HEK293T (cell line): ENCODE results near the gene GRID1.

Source experiments
- CTCF ChIA-PET: fragments of 350-600 bp; formaldehyde crosslinking; extraction: SDS; loops from one replicate; lab custom pipeline; 2021; ENCODE audit warnings: antibody characterized with exemption, inconsistent platforms; lab: Yijun Ruan, JAX
- POLR2A ChIA-PET: fragments of 350-600 bp; formaldehyde crosslinking; extraction: SDS; loops from one replicate; lab custom pipeline; 2020; ENCODE audit warnings: antibody characterized with exemption, inconsistent platforms; lab: Yijun Ruan, JAX
- DNase-seq: peaks from one replicate; pipeline ENCODE4 v3.0.0; 2012; ENCODE audit warnings: mixed read lengths; ENCODE audit errors: extremely low spot score
- ARNT ChIP-seq: fragments of 450-650 bp; IDR thresholded peaks from 2 replicates; pipeline ENCODE4 v1.6.1; 2017; ENCODE audit warnings: mild to moderate bottlenecking
- BHLHE40 ChIP-seq: fragments of 450-650 bp; IDR thresholded peaks from 2 replicates; pipeline ENCODE4 v1.6.1; 2016; ENCODE audit warnings: mild to moderate bottlenecking, moderate library complexity, borderline replicate concordance
- CTBP1 ChIP-seq: fragments of 450-650 bp; IDR thresholded peaks from 2 replicates; pipeline ENCODE4 v1.6.1; 2016; ENCODE audit warnings: borderline replicate concordance
- ELF4 ChIP-seq: fragments of 450-650 bp; IDR thresholded peaks from 2 replicates; pipeline ENCODE4 v1.6.1; 2017; ENCODE audit warnings: antibody characterized with exemption
- FOXA1 ChIP-seq: fragments of 450-650 bp; IDR thresholded peaks from 2 replicates; pipeline ENCODE4 v1.6.1; 2016; ENCODE audit warnings: mild to moderate bottlenecking
- FOXK2 ChIP-seq: fragments of 450-650 bp; IDR thresholded peaks from 2 replicates; pipeline ENCODE4 v1.6.1; 2016; ENCODE audit warnings: mild to moderate bottlenecking
- FOXM1 ChIP-seq: fragments of 450-650 bp; IDR thresholded peaks from 2 replicates; pipeline ENCODE4 v1.6.1; 2017; ENCODE audit warnings: mild to moderate bottlenecking, borderline replicate concordance
- HDGF ChIP-seq: fragments of 450-650 bp; IDR thresholded peaks from 2 replicates; pipeline ENCODE4 v1.6.1; 2017; ENCODE audit warnings: antibody characterized with exemption, borderline replicate concordance
- L3MBTL2 ChIP-seq: fragments of 450-650 bp; conservative IDR thresholded peaks from 2 replicates; pipeline ENCODE4 v1.6.1; 2016; ENCODE audit warnings: mild to moderate bottlenecking
- LEF1 ChIP-seq: fragments of 450-650 bp; IDR thresholded peaks from 2 replicates; pipeline ENCODE4 v1.6.1; 2017; ENCODE audit warnings: mild to moderate bottlenecking, borderline replicate concordance
- NFRKB ChIP-seq: fragments of 450-650 bp; IDR thresholded peaks from 2 replicates; pipeline ENCODE4 v1.6.1; 2016; ENCODE audit warnings: mild to moderate bottlenecking, moderate library complexity
- PKNOX1 ChIP-seq: fragments of 450-650 bp; IDR thresholded peaks from 2 replicates; pipeline ENCODE4 v1.6.1; 2016
- SP1 ChIP-seq: fragments of 450-650 bp; IDR thresholded peaks from 2 replicates; pipeline ENCODE4 v1.6.1; 2017
- SUZ12 ChIP-seq: fragments of 450-650 bp; IDR thresholded peaks from 2 replicates; pipeline ENCODE4 v1.6.1; 2016; ENCODE audit warnings: mild to moderate bottlenecking
- TARDBP ChIP-seq: fragments of 450-650 bp; IDR thresholded peaks from 2 replicates; pipeline ENCODE4 v1.6.1; 2016
- ZNF384 ChIP-seq: fragments of 450-650 bp; IDR thresholded peaks from 2 replicates; pipeline ENCODE4 v1.6.1; 2016

GRID1 gene

GRCh38 chr10:86260564-86260963 lies 106.0 kb downstream of the GRID1 start:
- ChIA-PET CTCF (interaction anchor here (0.6 kb wide), 2 partner anchors 8 to 116 kb away, joined by 3 read pairs; no protein-coding TSS in a partner anchor), POLR2A (no interaction called here)
- TF ChIP-seq TARDBP (no peak), NFRKB (no peak), L3MBTL2 (no peak), ZNF384 (no peak), SP1 (no peak), SUZ12 (no peak), FOXA1 (no peak), FOXK2 (no peak), LEF1 (no peak), ARNT (no peak), PKNOX1 (no peak), BHLHE40 (no peak), FOXM1 (no peak), HDGF (no peak), ELF4 (no peak), CTBP1 (no peak)
- no peak for DNase-seq

DNA sequence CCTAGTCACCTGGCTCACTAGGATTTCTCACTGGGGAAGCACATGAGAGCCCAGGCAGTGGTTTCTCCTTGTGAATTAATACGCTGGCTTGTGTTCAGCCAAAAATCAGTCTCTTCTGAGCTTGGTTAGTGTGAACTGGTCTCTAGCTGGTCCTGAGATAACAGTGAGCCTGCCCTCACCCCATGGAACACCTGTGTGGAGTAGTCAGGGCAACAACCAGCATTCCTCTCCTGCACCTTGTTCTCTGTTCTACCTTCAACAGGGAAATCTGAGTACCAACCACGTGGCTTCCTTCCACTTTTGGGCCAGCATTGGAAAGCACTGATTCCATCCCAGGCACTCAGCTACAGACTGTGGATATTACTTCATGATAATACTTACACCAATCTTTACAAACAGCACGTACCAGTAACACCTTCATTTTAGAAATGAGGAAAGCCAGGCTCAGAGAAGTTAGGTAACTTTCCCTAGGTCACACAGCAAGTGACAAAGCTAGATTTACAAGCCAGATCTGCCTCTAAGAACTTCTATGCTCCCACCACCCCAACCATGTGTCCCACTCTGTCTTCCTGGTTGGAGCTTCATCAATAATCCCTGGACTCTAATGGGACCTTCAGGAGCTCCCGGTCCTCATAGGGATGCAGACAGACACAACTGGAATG lies 106.6 kb downstream of the GRID1 start:
- TF ChIP-seq ELF4 (no peak), HDGF (no peak), CTBP1 (no peak), L3MBTL2 (no peak), FOXM1 (no peak)
- ChIA-PET CTCF (no interaction called here), POLR2A (no interaction called here)

DNA sequence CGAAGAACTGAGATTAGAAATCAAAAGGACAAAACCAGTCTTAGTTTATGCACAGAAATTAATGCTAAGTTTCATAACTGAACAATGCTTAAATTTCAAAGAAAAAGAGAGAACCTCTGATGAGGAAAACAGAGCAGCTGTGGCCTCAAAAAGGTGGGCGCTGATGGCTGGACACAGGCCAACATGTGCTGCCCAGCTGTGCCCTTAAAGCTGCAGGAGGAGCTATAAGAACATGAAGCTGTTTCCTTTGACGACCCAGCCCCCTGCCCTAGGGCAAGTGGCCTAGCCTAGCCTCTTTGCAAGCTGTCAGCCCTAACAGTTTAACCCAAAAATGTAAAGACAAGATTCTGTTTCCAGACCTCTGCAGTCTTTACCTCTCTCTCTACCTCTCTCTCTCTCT lies 107.7 kb downstream of the GRID1 start:
- TF ChIP-seq L3MBTL2 = no peak
- no peak for TF ChIP-seq FOXM1
- no peak for TF ChIP-seq NFRKB
- no peak for TF ChIP-seq LEF1
- no peak for TF ChIP-seq FOXK2
- no peak for TF ChIP-seq BHLHE40
- TF ChIP-seq FOXA1 = no peak
- TF ChIP-seq TARDBP = no peak
- no peak for TF ChIP-seq ELF4
- no peak for TF ChIP-seq PKNOX1
- TF ChIP-seq SUZ12 = no peak
- no peak for TF ChIP-seq ARNT
- no peak for TF ChIP-seq HDGF
- TF ChIP-seq SP1 = no peak
- no peak for TF ChIP-seq CTBP1
- TF ChIP-seq ZNF384 = no peak
- CTCF ChIA-PET = no interaction called here
- POLR2A ChIA-PET = no interaction called here
- no peak for DNase-seq

More for the DNA sequence above, 106.6 kb downstream of the GRID1 start:
- no peak for DNase-seq

DNA sequence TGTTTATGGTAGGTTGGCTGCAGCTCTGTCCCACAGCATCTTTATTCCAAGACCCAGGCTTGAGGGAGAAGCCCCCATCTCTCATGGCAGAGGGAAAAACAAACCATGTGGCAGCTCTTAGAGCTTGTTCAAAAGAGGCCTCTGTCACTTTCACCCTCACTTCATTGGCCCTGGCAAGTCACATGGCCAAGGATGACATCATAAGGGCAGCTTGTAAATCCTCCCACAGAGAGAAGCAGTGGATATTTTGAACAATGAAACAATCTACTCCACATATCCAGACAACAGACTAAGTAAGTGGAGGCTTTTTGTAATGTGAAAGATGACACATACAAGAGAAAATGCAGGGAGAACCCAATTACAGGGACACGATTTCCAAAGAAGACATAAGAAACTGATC lies 108.1 kb downstream of the GRID1 start:
- CTCF ChIA-PET = no interaction called here
- POLR2A ChIA-PET = no interaction called here
- TF ChIP-seq L3MBTL2 (0 out of 2 replicates have a peak, but pooled peaks have one; percentile 13), SUZ12 (no peak)
- no peak for DNase-seq

- ChIA-PET CTCF (no interaction called here), POLR2A (no interaction called here)
- no peak for DNase-seq
These were observed 108.9 kb downstream of the GRID1 start for GRCh38 chr10:86257683-86258082.

GRCh38 chr10:86256690-86257315 lies 109.8 kb downstream of the GRID1 start:
- DNase-seq = no peak
- no peak for TF ChIP-seq SP1
- TF ChIP-seq PKNOX1 = no peak
- no peak for TF ChIP-seq FOXA1
- TF ChIP-seq NFRKB = no peak
- no peak for TF ChIP-seq CTBP1
- no peak for TF ChIP-seq TARDBP
- TF ChIP-seq FOXK2 = no peak
- no peak for TF ChIP-seq ELF4
- no peak for TF ChIP-seq SUZ12
- no peak for TF ChIP-seq L3MBTL2
- no peak for TF ChIP-seq FOXM1
- ChIA-PET CTCF (no interaction called here), POLR2A (no interaction called here)

More at GRCh38 chr10:86257683-86258082, 108.9 kb downstream of the GRID1 start:
- TF ChIP-seq SP1 (no peak), SUZ12 (no peak), ELF4 (no peak), BHLHE40 (no peak), HDGF (no peak), ARNT (no peak), CTBP1 (no peak), TARDBP (no peak), L3MBTL2 (no peak), LEF1 (no peak), PKNOX1 (no peak), FOXK2 (no peak), FOXM1 (no peak), FOXA1 (no peak)
